HepG2 (cell line): ENCODE measurements around the gene BIRC7. TPM values are rescaled to one million over a fixed set of nuclear protein-coding genes. Genes with fewer than 3 reads are reported as not detected.

Source experiments
- HNF4G ChIP-seq, 2 experiments: sonication (generic) in 1 of 2; formaldehyde crosslinking in 1 of 2; IDR thresholded peaks; 2 replicates each; pipeline versions ENCODE4 v1.4.0 to v1.6.1; 2011 to 2020; ENCODE audit warnings: borderline replicate concordance in 2 of 2, low read depth in 2 of 2, mild to moderate bottlenecking in 2 of 2, low read length in 1 of 2, missing genetic modification reagents in 1 of 2, moderate library complexity in 1 of 2
- IRX3 ChIP-seq: sonication (generic); formaldehyde crosslinking; IDR thresholded peaks from 2 replicates; pipeline ENCODE4 v1.8.1; 2023; ENCODE audit warnings: mild to moderate bottlenecking, low read depth, missing genetic modification reagents, borderline replicate concordance
- KLF12 ChIP-seq: sonication (generic); formaldehyde crosslinking; IDR thresholded peaks from 2 replicates; pipeline ENCODE4 v1.4.0; 2020; ENCODE audit warnings: missing genetic modification reagents, borderline replicate concordance
- NFYC ChIP-seq: IDR thresholded peaks from 2 replicates; pipeline ENCODE4 v1.6.1; 2016; ENCODE audit warnings: missing genetic modification reagents, missing compliant biosample characterization
- RBM39 ChIP-seq: fragments of 200-400 bp; formaldehyde crosslinking; IDR thresholded peaks from one replicate; pipeline ENCODE4 v1.6.1; 2018; ENCODE audit warnings: antibody characterized with exemption, mild to moderate bottlenecking, low read depth, low read length; ENCODE audit not compliant: poor library complexity, severe bottlenecking
- SRF ChIP-seq: IDR thresholded peaks from 2 replicates; pipeline ENCODE4 v1.6.1; 2011; ENCODE audit warnings: mild to moderate bottlenecking, low read depth, low read length, moderate library complexity
- ZMYM4 ChIP-seq: sonication (generic); formaldehyde crosslinking; IDR thresholded peaks from 2 replicates; pipeline ENCODE4 v1.8.1; 2023; ENCODE audit warnings: mild to moderate bottlenecking, missing genetic modification reagents
- ZNF383 ChIP-seq: sonication (generic); formaldehyde crosslinking; IDR thresholded peaks from 2 replicates; pipeline ENCODE4 v1.4.0; 2020; ENCODE audit warnings: missing genetic modification reagents, mild to moderate bottlenecking, borderline replicate concordance
- ZNF652 ChIP-seq: IDR thresholded peaks from 2 replicates; pipeline ENCODE4 v1.6.1; 2016; ENCODE audit warnings: low read depth, borderline replicate concordance
- polyA plus RNA-seq, 8 experiments: library from polyadenylated mRNA; depleted of rRNA in 3 of 8; stranded (reverse) in 7 of 8; unstranded in 1 of 8; fragments of >200 nt; fragmentation: Illumina TruSeq in 4 of 8; extraction: Trizol in 4 of 8; gene quantifications; 2 replicates each; pipeline versions ENCODE4 v1.2.1 to v1.2.3, GENCODE V29; 2011 to 2016; ENCODE audit warnings: low read depth in 4 of 8, missing spikeins in 1 of 8, mixed read lengths in 1 of 8; ENCODE audit not compliant: insufficient read depth in 1 of 8
- total RNA-seq, 5 experiments: library from RNA; depleted of rRNA; stranded (reverse); fragments of >200 nt; fragmentation: Illumina TruSeq; extraction: Trizol; gene quantifications; 2 replicates each; pipeline ENCODE4 v1.2.3, GENCODE V29; 2016; ENCODE audit warnings: low read depth in 1 of 5
- TF ChIP-seq, protein P1 (sequence below): IDR thresholded peaks from 2 replicates; pipeline ENCODE4 v1.6.1; 2018; ENCODE audit warnings: missing genetic modification reagents
- TF ChIP-seq, protein P2 (sequence below): sonication (generic); formaldehyde crosslinking; IDR thresholded peaks from 2 replicates; pipeline ENCODE4 v1.8.1; 2022; ENCODE audit warnings: low read depth, mild to moderate bottlenecking, missing genetic modification reagents
- TF ChIP-seq, protein P3 (sequence below): IDR thresholded peaks from 2 replicates; pipeline ENCODE4 v1.6.1; 2016; ENCODE audit warnings: missing compliant biosample characterization, missing genetic modification reagents, borderline replicate concordance
- TF ChIP-seq, protein P4 (sequence below): sonication (generic); formaldehyde crosslinking; IDR thresholded peaks from one replicate; pipeline ENCODE4 v1.5.1; 2020; ENCODE audit warnings: mild to moderate bottlenecking, missing genetic modification reagents; ENCODE audit errors: not compliant biosample characterization

The BIRC7 gene
- total and polyA plus RNA-seq, 2 of the 13 experiments (the other 11 are each of a cell fraction or from before 2014, with no cell fraction given), result 0.27 to 5.1 TPM

DNA sequence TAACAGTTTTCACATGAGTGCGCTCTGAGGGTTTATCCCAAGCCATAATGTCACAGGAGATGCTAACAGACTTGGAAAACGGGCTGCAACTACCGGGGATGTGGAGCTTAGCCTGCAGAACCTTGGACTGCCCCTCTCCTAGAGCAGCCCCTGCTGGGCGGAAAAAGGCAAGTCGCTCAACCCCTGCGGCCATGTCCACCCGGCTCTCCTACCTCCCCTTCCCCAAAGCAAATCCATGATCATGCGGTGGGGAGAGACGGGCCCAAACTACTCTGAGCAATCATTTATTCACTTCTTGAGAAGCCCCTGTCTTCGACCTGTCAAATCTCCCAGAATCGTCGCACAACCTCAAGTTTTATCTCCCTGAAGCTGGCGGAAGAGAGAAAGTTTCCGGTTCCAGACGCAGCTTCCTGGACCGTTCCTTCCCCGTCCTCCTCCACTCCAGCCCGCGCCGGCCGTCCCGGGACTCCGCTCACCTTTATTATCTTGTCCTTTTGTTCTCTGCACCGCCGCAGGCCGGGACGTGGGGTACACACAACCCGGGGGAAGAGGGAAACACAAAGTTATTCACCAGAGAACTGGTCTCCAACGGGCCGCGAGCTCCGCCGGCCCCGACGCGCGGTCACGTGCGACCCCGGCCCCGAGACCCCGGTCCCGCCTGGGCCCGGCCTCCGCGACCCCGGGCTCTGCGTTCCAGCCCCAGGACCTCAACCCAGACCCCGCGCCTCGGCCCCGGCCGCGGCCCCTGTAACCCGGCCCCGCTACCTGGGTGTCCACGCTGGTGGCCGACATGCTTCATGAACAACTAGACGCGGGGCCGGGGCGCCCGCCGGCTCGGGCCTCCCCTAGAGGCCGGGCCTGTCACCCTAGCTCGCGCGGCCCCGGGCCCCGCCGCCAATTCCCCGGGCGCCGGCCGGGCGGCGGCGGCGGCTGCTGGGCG lies 20.3 kb upstream of the BIRC7 start (continued):
- TF ChIP-seq IRX3 (CRISPR knock-in tag), result no peak
- TF ChIP-seq, protein P1, sequence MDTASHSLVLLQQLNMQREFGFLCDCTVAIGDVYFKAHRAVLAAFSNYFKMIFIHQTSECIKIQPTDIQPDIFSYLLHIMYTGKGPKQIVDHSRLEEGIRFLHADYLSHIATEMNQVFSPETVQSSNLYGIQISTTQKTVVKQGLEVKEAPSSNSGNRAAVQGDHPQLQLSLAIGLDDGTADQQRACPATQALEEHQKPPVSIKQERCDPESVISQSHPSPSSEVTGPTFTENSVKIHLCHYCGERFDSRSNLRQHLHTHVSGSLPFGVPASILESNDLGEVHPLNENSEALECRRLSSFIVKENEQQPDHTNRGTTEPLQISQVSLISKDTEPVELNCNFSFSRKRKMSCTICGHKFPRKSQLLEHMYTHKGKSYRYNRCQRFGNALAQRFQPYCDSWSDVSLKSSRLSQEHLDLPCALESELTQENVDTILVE (CRISPR knock-in tag), result no peak
- no peak for TF ChIP-seq ZMYM4 (CRISPR knock-in tag)
- no peak for TF ChIP-seq NFYC (CRISPR knock-in tag)
- TF ChIP-seq, protein P2, sequence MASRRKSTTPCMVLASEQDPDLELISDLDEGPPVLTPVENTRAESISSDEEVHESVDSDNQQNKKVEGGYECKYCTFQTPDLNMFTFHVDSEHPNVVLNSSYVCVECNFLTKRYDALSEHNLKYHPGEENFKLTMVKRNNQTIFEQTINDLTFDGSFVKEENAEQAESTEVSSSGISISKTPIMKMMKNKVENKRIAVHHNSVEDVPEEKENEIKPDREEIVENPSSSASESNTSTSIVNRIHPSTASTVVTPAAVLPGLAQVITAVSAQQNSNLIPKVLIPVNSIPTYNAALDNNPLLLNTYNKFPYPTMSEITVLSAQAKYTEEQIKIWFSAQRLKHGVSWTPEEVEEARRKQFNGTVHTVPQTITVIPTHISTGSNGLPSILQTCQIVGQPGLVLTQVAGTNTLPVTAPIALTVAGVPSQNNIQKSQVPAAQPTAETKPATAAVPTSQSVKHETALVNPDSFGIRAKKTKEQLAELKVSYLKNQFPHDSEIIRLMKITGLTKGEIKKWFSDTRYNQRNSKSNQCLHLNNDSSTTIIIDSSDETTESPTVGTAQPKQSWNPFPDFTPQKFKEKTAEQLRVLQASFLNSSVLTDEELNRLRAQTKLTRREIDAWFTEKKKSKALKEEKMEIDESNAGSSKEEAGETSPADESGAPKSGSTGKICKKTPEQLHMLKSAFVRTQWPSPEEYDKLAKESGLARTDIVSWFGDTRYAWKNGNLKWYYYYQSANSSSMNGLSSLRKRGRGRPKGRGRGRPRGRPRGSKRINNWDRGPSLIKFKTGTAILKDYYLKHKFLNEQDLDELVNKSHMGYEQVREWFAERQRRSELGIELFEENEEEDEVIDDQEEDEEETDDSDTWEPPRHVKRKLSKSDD, result 0 out of 2 replicates have a peak, but pooled peaks have one; percentile 36
- TF ChIP-seq ZNF652 (CRISPR knock-in tag), result no peak
- TF ChIP-seq, protein P3, sequence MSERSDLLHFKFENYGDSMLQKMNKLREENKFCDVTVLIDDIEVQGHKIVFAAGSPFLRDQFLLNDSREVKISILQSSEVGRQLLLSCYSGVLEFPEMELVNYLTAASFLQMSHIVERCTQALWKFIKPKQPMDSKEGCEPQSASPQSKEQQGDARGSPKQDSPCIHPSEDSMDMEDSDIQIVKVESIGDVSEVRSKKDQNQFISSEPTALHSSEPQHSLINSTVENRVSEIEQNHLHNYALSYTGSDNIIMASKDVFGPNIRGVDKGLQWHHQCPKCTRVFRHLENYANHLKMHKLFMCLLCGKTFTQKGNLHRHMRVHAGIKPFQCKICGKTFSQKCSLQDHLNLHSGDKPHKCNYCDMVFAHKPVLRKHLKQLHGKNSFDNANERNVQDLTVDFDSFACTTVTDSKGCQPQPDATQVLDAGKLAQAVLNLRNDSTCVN (CRISPR knock-in tag), result no peak
- no peak for TF ChIP-seq ZNF383 (CRISPR knock-in tag)
- TF ChIP-seq HNF4G (IDR thresholded peaks at IDR 0.05; ENCODE audit: borderline replicate concordance, low read depth, low read length), result no peak
- 0 out of 2 replicates have a peak, but pooled peaks have one; percentile 7 for TF ChIP-seq HNF4G (CRISPR knock-in tag; IDR thresholded peaks at IDR 0.05; ENCODE audit: borderline replicate concordance, low read depth)
- TF ChIP-seq RBM39, result no peak
- no peak for TF ChIP-seq SRF
- TF ChIP-seq, protein P4, sequence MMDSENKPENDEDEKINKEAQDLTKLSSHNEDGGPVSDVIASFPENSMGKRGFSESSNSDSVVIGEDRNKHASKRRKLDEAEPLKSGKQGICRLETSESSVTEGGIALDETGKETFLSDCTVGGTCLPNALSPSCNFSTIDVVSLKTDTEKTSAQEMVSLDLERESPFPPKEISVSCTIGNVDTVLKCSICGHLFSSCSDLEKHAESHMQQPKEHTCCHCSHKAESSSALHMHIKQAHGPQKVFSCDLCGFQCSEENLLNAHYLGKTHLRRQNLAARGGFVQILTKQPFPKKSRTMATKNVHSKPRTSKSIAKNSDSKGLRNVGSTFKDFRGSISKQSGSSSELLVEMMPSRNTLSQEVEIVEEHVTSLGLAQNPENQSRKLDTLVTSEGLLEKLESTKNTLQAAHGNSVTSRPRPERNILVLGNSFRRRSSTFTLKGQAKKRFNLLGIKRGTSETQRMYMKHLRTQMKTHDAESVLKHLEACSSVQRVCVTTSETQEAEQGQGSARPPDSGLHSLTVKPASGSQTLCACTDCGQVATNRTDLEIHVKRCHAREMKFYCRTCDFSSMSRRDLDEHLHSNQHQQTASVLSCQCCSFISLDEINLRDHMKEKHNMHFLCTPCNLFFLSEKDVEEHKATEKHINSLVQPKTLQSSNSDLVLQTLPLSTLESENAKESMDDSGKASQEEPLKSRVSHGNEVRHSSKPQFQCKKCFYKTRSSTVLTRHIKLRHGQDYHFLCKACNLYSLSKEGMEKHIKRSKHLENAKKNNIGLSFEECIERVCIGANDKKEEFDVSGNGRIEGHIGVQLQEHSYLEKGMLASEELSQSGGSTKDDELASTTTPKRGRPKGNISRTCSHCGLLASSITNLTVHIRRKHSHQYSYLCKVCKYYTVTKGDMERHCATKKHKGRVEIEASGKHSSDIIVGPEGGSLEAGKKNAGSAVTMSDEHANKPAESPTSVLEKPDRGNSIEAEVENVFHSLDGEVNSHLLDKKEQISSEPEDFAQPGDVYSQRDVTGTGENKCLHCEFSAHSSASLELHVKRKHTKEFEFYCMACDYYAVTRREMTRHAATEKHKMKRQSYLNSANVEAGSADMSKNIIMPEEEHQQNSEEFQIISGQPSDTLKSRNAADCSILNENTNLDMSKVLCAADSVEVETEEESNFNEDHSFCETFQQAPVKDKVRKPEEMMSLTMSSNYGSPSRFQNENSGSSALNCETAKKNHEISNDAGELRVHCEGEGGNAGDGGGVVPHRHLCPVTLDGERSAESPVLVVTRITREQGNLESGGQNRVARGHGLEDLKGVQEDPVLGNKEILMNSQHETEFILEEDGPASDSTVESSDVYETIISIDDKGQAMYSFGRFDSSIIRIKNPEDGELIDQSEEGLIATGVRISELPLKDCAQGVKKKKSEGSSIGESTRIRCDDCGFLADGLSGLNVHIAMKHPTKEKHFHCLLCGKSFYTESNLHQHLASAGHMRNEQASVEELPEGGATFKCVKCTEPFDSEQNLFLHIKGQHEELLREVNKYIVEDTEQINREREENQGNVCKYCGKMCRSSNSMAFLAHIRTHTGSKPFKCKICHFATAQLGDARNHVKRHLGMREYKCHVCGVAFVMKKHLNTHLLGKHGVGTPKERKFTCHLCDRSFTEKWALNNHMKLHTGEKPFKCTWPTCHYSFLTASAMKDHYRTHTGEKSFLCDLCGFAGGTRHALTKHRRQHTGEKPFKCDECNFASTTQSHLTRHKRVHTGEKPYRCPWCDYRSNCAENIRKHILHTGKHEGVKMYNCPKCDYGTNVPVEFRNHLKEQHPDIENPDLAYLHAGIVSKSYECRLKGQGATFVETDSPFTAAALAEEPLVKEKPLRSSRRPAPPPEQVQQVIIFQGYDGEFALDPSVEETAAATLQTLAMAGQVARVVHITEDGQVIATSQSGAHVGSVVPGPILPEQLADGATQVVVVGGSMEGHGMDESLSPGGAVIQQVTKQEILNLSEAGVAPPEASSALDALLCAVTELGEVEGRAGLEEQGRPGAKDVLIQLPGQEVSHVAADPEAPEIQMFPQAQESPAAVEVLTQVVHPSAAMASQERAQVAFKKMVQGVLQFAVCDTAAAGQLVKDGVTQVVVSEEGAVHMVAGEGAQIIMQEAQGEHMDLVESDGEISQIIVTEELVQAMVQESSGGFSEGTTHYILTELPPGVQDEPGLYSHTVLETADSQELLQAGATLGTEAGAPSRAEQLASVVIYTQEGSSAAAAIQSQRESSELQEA (CRISPR knock-in tag), result no peak
- TF ChIP-seq KLF12, result no peak
